HepG2 (cell line): ENCODE data around the gene FCN3. TPM values are rescaled to one million over a fixed set of nuclear protein-coding genes. Genes with fewer than 3 reads are reported as not detected.

Experiments used
- ASH2L ChIP-seq: fragments of 300-600, 200-600 bp; sonication (generic); IDR thresholded peaks from 2 replicates; pipeline ENCODE4 v1.7.0; 2017; ENCODE audit warnings: low read depth, mild to moderate bottlenecking, moderate library complexity, mixed read lengths, low read length; ENCODE audit not compliant: insufficient read length
- CBX1 ChIP-seq: IDR thresholded peaks from one replicate; pipeline ENCODE4 v1.6.1; 2016; ENCODE audit warnings: antibody characterized with exemption, low read depth
- CREM ChIP-seq, 2 experiments: sonication (generic) in 1 of 2; formaldehyde crosslinking in 1 of 2; IDR thresholded peaks; 2 replicates each; pipeline versions ENCODE4 v1.4.0 to v1.6.1; 2016 to 2020; ENCODE audit warnings: antibody characterized with exemption in 1 of 2, mild to moderate bottlenecking in 1 of 2, missing genetic modification reagents in 1 of 2
- FOXP1 ChIP-seq, 2 experiments: fragments of 450-650 bp in 1 of 2; IDR thresholded peaks; 2 replicates each; pipeline ENCODE4 v1.6.1; 2017 to 2018; ENCODE audit warnings: antibody characterized with exemption in 1 of 2
- MBNL3 ChIP-seq: fragments of 250-450 bp; sonication (Bioruptor Pico); conservative IDR thresholded peaks from 2 replicates; pipeline ENCODE4 v1.8.0; 2022; ENCODE audit warnings: mild to moderate bottlenecking, inconsistent platforms
- MIER2 ChIP-seq: IDR thresholded peaks from 2 replicates; pipeline ENCODE4 v1.6.1; 2016; ENCODE audit warnings: missing biosample characterization, missing genetic modification reagents
- MYC ChIP-seq: sonication (generic); formaldehyde crosslinking; IDR thresholded peaks from 2 replicates; pipeline ENCODE4 v1.9.0; 2021; ENCODE audit warnings: missing genetic modification reagents, borderline replicate concordance
- RAD21 ChIP-seq: fragments of 450-650 bp; formaldehyde crosslinking; IDR thresholded peaks from 2 replicates; pipeline ENCODE4 v1.5.0; 2020; ENCODE audit warnings: mild to moderate bottlenecking
- RFX1 ChIP-seq: fragments of 450-650 bp; IDR thresholded peaks from 2 replicates; pipeline ENCODE4 v1.6.1; 2017
- XRCC5 ChIP-seq: fragments of 200-400 bp; formaldehyde crosslinking; optimal IDR thresholded peaks from 2 replicates; pipeline ENCODE3; 2017; ENCODE audit warnings: mild to moderate bottlenecking, low read length
- ZBTB1 ChIP-seq: sonication (generic); formaldehyde crosslinking; IDR thresholded peaks from 2 replicates; pipeline ENCODE4 v1.4.0; 2020; ENCODE audit warnings: missing genetic modification reagents, borderline replicate concordance
- ZBTB3 ChIP-seq: sonication (generic); formaldehyde crosslinking; IDR thresholded peaks from 2 replicates; pipeline ENCODE4 v1.4.0; 2020; ENCODE audit warnings: low read depth, mild to moderate bottlenecking, moderate library complexity, missing genetic modification reagents, borderline replicate concordance
- ZNF20 ChIP-seq: sonication (generic); formaldehyde crosslinking; IDR thresholded peaks from 2 replicates; pipeline ENCODE4 v1.4.0; 2020; ENCODE audit warnings: mild to moderate bottlenecking, moderate library complexity, missing genetic modification reagents
- ZNF225 ChIP-seq: sonication (generic); formaldehyde crosslinking; IDR thresholded peaks from 2 replicates; pipeline ENCODE4 v1.4.0; 2020; ENCODE audit warnings: mild to moderate bottlenecking, missing genetic modification reagents
- ZNF256 ChIP-seq: sonication (generic); formaldehyde crosslinking; conservative IDR thresholded peaks from 2 replicates; pipeline ENCODE4 v1.4.0; 2020; ENCODE audit warnings: missing genetic modification reagents
- ZNF441 ChIP-seq: sonication (generic); formaldehyde crosslinking; IDR thresholded peaks from 2 replicates; pipeline ENCODE4 v1.7.0; 2021; ENCODE audit warnings: missing genetic modification reagents, borderline replicate concordance
- ZNF615 ChIP-seq: sonication (generic); formaldehyde crosslinking; IDR thresholded peaks from 2 replicates; pipeline ENCODE4 v1.5.0; 2020; ENCODE audit warnings: mild to moderate bottlenecking, missing genetic modification reagents, borderline replicate concordance
- ZNF660 ChIP-seq: sonication (generic); formaldehyde crosslinking; IDR thresholded peaks from 2 replicates; pipeline ENCODE4 v1.5.1; 2020; ENCODE audit warnings: mild to moderate bottlenecking, low read depth, missing genetic modification reagents, borderline replicate concordance
- ZNF878 ChIP-seq: sonication (generic); formaldehyde crosslinking; IDR thresholded peaks from 2 replicates; pipeline ENCODE4 v1.8.1; 2023; ENCODE audit warnings: mild to moderate bottlenecking, missing genetic modification reagents, moderate library complexity
- polyA plus RNA-seq, 8 experiments: library from polyadenylated mRNA; depleted of rRNA in 3 of 8; stranded (reverse) in 7 of 8; unstranded in 1 of 8; fragments of >200 nt; fragmentation: Illumina TruSeq in 4 of 8; extraction: Trizol in 4 of 8; gene quantifications; 2 replicates each; pipeline versions ENCODE4 v1.2.1 to v1.2.3, GENCODE V29; 2011 to 2016; ENCODE audit warnings: low read depth in 4 of 8, missing spikeins in 1 of 8, mixed read lengths in 1 of 8; ENCODE audit not compliant: insufficient read depth in 1 of 8
- total RNA-seq, 5 experiments: library from RNA; depleted of rRNA; stranded (reverse); fragments of >200 nt; fragmentation: Illumina TruSeq; extraction: Trizol; gene quantifications; 2 replicates each; pipeline ENCODE4 v1.2.3, GENCODE V29; 2016; ENCODE audit warnings: low read depth in 1 of 5
- TF ChIP-seq, protein P1 (sequence below): sonication (generic); formaldehyde crosslinking; IDR thresholded peaks from 2 replicates; pipeline ENCODE4 v1.4.0; 2020; ENCODE audit warnings: missing genetic modification reagents, mild to moderate bottlenecking, borderline replicate concordance
- TF ChIP-seq, protein P2 (sequence below): sonication (generic); formaldehyde crosslinking; IDR thresholded peaks from 2 replicates; pipeline ENCODE4 v1.4.0; 2020; ENCODE audit warnings: missing genetic modification reagents, borderline replicate concordance
- TF ChIP-seq, protein P3 (sequence below): sonication (generic); formaldehyde crosslinking; IDR thresholded peaks from 2 replicates; pipeline ENCODE4 v1.5.0; 2020; ENCODE audit warnings: mild to moderate bottlenecking, missing genetic modification reagents, moderate library complexity
- TF ChIP-seq, protein P4 (sequence below): sonication (generic); formaldehyde crosslinking; IDR thresholded peaks from 2 replicates; pipeline ENCODE4 v1.4.0; 2020; ENCODE audit warnings: mild to moderate bottlenecking, low read depth, missing genetic modification reagents

Gene FCN3
- total and polyA plus RNA-seq, 2 of the 13 experiments (the other 11 are each of a cell fraction or from before 2014, with no cell fraction given): not detected

DNA sequence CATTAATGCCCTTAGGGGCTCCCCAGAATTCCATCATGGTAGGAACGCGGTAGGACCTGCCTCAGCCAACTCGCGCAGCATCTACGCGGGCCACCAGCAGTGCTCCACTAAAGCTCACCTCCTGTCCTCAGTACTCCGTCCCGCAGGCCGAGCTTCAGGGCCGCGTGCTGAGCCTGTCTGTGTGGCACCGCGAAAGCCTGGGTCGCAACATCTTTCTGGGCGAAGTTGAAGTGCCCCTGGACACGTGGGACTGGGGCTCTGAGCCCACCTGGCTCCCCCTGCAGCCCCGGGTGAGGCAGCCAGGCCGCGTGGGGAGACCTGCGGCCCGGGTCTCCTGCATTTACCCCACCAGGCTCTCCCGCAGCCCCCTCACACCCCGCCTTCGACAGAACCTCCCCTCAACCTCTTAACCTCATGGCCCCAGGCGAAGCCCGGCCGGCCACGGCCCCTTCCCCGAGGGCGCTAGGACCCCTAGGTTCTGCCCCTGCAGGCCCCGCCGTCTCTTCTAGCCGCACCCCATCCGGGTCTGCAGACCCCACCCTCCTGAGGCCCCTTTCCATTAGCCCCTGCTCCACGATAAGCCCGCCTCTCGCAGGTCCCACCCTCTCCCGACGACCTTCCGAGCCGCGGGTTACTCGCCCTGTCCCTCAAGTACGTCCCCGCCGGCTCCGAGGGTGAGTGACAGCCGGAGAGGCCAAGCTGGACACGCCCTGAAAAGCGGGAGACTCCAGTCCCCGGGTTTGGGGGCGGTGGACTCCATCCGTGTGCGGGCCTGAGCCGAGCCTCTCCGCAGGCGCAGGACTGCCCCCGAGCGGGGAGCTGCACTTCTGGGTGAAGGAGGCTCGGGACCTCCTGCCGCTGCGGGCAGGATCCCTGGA, 23.7 kb downstream of the FCN3 start (continued):
- TF ChIP-seq, protein P1, sequence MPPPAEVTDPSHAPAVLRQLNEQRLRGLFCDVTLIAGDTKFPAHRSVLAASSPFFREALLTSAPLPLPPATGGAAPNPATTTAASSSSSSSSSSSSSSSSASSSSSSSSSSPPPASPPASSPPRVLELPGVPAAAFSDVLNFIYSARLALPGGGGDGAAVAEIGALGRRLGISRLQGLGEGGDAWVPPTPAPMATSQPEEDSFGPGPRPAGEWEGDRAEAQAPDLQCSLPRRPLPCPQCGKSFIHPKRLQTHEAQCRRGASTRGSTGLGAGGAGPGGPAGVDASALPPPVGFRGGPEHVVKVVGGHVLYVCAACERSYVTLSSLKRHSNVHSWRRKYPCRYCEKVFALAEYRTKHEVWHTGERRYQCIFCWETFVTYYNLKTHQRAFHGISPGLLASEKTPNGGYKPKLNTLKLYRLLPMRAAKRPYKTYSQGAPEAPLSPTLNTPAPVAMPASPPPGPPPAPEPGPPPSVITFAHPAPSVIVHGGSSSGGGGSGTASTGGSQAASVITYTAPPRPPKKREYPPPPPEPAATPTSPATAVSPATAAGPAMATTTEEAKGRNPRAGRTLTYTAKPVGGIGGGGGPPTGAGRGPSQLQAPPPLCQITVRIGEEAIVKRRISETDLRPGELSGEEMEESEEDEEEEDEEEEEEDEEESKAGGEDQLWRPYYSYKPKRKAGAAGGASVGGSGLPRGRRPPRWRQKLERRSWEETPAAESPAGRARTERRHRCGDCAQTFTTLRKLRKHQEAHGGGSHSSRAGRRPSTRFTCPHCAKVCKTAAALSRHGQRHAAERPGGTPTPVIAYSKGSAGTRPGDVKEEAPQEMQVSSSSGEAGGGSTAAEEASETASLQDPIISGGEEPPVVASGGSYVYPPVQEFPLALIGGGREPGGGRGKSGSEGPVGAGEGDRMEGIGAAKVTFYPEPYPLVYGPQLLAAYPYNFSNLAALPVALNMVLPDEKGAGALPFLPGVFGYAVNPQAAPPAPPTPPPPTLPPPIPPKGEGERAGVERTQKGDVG (CRISPR knock-in tag): 0 out of 2 replicates have a peak, but pooled peaks have one; percentile 16
- TF ChIP-seq ZNF660 (CRISPR knock-in tag) (no peak), ZBTB3 (CRISPR knock-in tag) (no peak), ZNF441 (CRISPR knock-in tag) (no peak), ZNF615 (0 out of 2 replicates have a peak, but pooled peaks have one; percentile 47), ZNF20 (CRISPR knock-in tag) (no peak), MIER2 (CRISPR knock-in tag) (no peak), MBNL3 (CRISPR knock-in tag) (no peak), CBX1 (no peak), MYC (CRISPR knock-in tag) (peak; percentile 11; the same call in 1 of the 2 replicates), ZNF878 (no peak), RFX1 (no peak), ASH2L (no peak), CREM (IDR thresholded peaks at IDR 0.05) (no peak), CREM (CRISPR knock-in tag; IDR thresholded peaks at IDR 0.05) (no peak), RAD21 (CRISPR knock-in tag) (0 out of 2 replicates have a peak, but pooled peaks have one; percentile 41), FOXP1 (IDR thresholded peaks at IDR 0.05) (no peak), FOXP1 (CRISPR knock-in tag; IDR thresholded peaks at IDR 0.05) (no peak), ZBTB1 (no peak), ZNF225 (no peak), XRCC5 (peak; percentile 71), ZNF256 (CRISPR knock-in tag) (no peak)
- TF ChIP-seq, protein P2, sequence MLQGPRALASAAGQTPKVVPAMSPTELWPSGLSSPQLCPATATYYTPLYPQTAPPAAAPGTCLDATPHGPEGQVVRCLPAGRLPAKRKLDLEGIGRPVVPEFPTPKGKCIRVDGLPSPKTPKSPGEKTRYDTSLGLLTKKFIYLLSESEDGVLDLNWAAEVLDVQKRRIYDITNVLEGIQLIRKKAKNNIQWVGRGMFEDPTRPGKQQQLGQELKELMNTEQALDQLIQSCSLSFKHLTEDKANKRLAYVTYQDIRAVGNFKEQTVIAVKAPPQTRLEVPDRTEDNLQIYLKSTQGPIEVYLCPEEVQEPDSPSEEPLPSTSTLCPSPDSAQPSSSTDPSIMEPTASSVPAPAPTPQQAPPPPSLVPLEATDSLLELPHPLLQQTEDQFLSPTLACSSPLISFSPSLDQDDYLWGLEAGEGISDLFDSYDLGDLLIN (CRISPR knock-in tag): no peak
- TF ChIP-seq, protein P3, sequence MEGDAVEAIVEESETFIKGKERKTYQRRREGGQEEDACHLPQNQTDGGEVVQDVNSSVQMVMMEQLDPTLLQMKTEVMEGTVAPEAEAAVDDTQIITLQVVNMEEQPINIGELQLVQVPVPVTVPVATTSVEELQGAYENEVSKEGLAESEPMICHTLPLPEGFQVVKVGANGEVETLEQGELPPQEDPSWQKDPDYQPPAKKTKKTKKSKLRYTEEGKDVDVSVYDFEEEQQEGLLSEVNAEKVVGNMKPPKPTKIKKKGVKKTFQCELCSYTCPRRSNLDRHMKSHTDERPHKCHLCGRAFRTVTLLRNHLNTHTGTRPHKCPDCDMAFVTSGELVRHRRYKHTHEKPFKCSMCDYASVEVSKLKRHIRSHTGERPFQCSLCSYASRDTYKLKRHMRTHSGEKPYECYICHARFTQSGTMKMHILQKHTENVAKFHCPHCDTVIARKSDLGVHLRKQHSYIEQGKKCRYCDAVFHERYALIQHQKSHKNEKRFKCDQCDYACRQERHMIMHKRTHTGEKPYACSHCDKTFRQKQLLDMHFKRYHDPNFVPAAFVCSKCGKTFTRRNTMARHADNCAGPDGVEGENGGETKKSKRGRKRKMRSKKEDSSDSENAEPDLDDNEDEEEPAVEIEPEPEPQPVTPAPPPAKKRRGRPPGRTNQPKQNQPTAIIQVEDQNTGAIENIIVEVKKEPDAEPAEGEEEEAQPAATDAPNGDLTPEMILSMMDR (CRISPR knock-in tag): peak; percentile 68
- TF ChIP-seq, protein P4, sequence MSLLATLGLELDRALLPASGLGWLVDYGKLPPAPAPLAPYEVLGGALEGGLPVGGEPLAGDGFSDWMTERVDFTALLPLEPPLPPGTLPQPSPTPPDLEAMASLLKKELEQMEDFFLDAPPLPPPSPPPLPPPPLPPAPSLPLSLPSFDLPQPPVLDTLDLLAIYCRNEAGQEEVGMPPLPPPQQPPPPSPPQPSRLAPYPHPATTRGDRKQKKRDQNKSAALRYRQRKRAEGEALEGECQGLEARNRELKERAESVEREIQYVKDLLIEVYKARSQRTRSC (CRISPR knock-in tag): no peak
